Upper lobe of left lung (tissue), 4 donors: ENCODE results near the gene DCX.
"Not testable (repeated sequence)": the region's sequence is repeated elsewhere in the genome, so short reads cannot be mapped to it uniquely, and the experiment has no call there.

Experiments
- POLR2A ChIP-seq, 4 donors: fragments of 450-650 bp; IDR thresholded peaks; one replicate each; pipeline ENCODE4 v1.5.1; 2016 to 2017; ENCODE audit warnings: antibody characterized with exemption in 4 of 4, mild to moderate bottlenecking in 2 of 4
- POLR2AphosphoS5 ChIP-seq, 2 donors: sonication (generic); formaldehyde crosslinking; IDR thresholded peaks; one replicate each; pipeline ENCODE4 v1.5.1; 2017; ENCODE audit warnings: antibody characterized with exemption in 2 of 2

DNA sequence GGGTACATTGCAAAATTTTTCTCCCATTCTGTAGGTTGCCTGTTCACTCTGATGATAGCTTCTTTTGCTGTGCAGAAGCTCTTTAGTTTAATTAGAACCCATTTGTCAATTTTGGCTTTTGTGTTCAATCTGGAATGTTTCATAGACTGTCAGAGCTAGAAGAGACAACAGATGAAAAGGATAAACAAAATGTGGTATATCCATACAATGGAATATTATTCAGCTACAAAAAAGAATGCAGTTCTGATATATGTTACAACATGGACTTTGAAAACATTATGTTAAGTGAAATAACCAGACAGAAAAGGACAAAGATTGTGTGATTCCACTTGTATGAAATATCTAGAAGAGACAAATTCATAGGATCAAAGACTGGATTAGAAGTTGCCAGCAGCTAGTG lies 65.8 kb downstream of the DCX start:
- TF ChIP-seq POLR2A, POLR2AphosphoS5 (IDR thresholded peaks at IDR 0.05): not testable (repeated sequence)
